CD4-positive, alpha-beta T cell treated with Interferon gamma for 1 hour (primary cell): Measurements from ENCODE around the gene GH1.

Source experiments
- DNase-seq: peaks from one replicate; pipeline ENCODE4 v3.0.0-alpha.2; 2020

GH1 gene

DNA sequence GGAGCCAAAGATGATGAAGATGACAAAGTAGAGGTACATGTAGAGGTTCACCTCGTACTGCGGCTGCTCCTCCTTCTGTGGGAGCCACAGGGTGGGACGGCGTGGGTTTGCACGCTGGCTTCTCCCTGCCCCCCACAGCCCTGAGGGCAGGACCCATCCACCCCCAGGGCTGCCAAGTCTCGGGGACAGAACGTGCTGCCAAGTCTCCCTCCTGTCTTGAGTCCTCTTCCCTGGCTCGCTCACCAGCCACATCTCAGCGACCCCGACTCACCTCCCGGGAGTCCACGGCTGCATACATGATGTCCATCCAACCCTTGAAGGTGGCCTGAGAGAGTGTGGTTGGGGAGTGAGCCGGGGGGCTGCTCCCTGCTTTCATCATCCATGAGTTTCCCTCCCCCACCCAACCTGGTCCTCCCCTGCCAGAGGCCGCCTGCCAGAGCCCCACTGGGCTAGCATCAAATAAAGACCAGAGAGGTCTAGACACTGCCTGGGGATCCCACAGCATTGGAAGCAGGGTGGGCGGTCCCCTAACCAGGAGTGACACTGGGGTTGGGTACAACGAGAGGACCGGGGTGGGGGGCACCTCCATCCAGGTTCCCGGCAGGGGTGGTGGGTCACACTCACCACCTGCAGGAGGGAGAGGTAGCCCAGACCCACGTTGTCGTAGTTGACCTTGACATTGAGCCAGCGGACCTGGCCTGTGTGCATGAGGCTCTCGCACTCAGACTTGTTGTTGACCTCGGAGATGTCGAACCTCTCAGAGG lies 26.3 kb upstream of the GH1 start:
- DNase-seq = no peak

DNA sequence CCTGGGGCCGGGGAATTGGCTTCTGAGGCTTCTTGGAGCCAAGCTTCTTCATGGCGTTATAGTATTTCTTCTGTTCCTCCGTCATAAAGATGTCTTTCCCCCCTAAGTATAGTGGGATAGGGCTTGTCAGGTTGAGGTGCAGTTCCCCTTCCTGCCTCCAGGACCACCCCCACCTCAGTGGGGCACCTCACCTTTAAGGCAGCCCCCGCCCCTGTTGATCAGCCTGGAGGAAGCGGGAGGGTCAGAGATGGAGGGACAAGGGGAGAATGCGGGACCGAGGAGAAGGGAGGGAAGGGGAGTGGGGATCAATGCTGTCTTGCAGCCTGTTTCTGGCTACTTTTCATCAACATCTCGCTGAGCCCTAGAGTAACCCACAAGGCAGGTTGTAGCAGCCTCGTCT lies 25.1 kb upstream of the GH1 start:
- no peak for DNase-seq

- no peak for DNase-seq
Measured at GRCh38 chr17:63942309-63942985, 23.8 kb upstream of the GH1 start.

- DNase-seq = no peak
Measured at GRCh38 chr17:63941751-63942150, 23.1 kb upstream of the GH1 start.

DNA sequence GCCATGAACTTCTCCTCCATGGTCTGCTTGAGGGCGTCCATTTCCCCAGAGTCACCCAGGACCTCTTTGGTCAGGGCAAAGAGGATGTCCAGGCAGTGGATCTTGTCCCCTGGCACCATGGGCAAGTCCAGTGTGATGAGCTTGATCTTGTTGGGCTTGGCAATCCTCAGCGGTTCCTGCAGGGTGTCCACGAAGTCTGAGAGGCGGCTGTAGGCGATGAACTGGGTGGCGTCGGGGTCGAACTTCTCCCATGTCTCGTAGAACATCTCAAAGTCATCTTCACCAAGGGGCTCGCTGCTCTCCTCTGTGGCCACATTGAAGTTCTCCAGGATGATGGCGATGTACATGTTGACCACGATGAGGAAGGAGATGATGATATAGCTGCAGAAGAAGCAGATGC lies 22.5 kb upstream of the GH1 start:
- no peak for DNase-seq

- DNase-seq = no peak
Measured at GRCh38 chr17:63940584-63940983, 21.9 kb upstream of the GH1 start.

- DNase-seq = no peak
Measured at GRCh38 chr17:63939884-63940283, 21.2 kb upstream of the GH1 start.

- DNase-seq = no peak
Measured at GRCh38 chr17:63939401-63939800, 20.8 kb upstream of the GH1 start.

- DNase-seq = no peak
Measured at GRCh38 chr17:63937920-63938319, 19.3 kb upstream of the GH1 start.

- no peak for DNase-seq
Measured at GRCh38 chr17:63937319-63937718, 18.7 kb upstream of the GH1 start.

- DNase-seq = no peak
Measured at GRCh38 chr17:63934183-63935112, 15.8 kb upstream of the GH1 start.

GRCh38 chr17:63933598-63933997 lies 15.0 kb upstream of the GH1 start:
- DNase-seq = no peak

GRCh38 chr17:63932721-63933120 lies 14.1 kb upstream of the GH1 start:
- no peak for DNase-seq

DNA sequence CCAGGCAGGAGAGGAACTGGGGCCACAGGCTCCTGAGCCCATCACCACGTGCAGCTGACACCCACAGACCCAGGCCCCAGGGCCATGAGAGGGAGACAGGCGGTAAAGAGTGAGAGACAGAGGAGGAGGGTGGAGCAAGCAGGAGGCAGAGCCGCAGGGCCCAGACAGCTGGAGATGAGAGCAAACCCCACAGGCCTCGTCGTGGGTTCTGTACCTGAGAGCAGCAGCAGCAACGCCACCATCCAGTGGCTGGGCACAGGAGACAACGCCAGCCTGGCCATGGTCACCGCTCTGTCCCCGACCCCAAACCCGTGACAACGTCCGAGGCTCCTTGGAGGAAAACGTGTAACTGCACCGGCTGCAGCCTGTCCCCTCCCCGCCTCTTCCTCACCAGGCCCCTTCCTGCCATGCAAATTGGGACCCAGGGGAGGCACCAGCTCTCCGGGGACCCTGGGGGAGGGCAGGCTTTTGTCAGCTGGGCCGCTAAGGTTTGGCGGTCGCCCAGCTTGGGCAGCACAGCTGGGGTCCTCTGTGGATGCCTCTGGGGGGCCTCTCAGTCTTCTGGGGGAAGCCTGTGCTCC lies 13.4 kb upstream of the GH1 start, which contains the start of gene CD79B:
CD79B (minus strand) TSS at position 351 of the 581 bp plus-strand sequence; CDS start at position 281, 70 bp downstream.
- peak; percentile 62 for DNase-seq

- DNase-seq = peak; percentile 73
Measured at GRCh38 chr17:63930951-63931575, 12.4 kb upstream of the GH1 start.

DNA sequence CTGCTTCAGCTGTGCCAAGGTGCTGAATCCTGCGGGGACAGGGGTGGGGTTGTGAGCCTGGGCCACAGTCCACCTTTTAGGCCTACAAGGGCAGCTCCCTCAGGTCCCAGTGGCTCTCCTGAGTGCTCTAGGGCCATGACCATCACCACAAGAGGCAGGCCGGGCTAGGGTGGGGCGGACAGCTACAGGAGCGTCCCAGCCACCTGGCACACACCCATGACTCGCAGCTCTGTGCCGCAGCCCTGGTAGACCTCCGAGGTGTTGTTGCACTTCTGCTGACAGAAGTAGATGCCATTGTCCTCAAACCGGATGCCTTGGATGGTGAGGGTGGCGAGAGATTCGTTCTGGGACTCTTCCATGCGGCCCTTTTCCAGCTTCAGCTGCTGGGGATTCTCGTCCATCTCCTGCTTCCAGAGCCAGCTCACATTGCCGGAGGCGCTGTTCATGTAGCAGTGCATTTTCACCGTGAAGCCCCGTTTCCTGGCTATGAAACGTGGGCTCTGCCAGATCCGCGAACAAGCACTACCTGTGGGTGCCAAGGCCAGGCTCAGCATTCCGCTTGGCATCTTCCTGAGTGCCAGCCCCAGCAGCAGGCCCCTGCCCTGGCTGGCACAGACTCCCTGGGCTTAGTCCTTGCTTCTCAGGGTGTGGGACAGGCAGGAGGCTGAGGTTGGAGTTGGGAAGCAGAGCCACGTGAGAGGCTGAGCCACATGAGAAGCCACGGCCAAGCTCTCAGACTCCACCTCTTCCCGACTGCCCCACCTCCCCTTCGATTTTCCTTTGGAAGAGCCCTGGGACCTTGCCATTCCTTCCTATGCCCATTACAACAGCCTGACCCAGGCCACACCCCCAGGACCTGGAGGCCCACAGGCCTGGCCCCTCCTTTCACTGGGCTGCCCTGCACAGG lies 11.5 kb upstream of the GH1 start:
- DNase-seq = no peak

GRCh38 chr17:63928966-63929695 lies 10.5 kb upstream of the GH1 start:
- no peak for DNase-seq

GRCh38 chr17:63928172-63928666 lies 9.6 kb upstream of the GH1 start:
- DNase-seq = no peak

DNA sequence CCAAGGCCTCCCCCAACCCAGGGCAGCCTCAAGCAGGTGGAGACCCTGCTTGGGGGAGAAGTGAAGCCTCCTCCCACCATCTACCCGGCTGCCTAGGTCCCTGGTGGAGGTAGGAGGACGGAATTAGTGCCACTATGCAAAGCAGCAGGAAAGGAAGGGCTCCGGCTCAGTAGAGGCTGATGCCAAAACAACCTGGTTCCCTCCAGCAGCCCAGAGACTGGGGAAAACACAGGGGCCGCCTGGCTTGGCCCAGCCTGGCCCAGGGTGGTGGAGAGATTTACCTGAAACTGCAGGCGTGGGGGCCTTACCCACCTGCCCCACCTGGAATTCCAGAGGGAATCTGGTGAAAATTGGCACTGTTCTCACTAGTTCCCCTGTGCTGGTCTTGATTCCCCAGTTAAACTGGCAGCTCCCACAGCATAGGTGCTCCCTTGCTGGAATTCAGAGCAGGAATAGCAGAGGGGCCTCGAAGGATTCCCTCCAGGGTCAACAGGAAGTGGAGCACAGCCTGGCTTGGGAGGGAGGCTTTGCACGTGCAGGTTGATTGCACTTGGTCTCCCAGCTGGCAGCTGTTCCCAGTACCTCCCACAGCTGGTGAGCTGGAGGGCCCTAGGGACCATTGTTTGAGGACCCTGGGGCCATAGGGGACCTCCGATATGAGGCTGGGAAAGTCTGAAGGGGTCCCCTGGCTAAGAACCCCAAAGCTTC lies 9.0 kb upstream of the GH1 start:
- DNase-seq = peak; percentile 10

GRCh38 chr17:63926164-63926563 lies 7.5 kb upstream of the GH1 start:
- DNase-seq = no peak
